Colon (tissue), 2 donors: Measurements from ENCODE around the gene SEC24B.
"Not testable (repeated sequence)": the region's sequence is repeated elsewhere in the genome, so short reads cannot be mapped to it uniquely, and the experiment has no call there.

Experiments used
- FAIRE-seq: peaks from 2 replicates; lab custom pipeline; 2012; peaks lifted over from hg19 to GRCh38; lab: Jason Lieb, UNC
- donor health status: control.
- donor health status: control.

SEC24B gene

DNA sequence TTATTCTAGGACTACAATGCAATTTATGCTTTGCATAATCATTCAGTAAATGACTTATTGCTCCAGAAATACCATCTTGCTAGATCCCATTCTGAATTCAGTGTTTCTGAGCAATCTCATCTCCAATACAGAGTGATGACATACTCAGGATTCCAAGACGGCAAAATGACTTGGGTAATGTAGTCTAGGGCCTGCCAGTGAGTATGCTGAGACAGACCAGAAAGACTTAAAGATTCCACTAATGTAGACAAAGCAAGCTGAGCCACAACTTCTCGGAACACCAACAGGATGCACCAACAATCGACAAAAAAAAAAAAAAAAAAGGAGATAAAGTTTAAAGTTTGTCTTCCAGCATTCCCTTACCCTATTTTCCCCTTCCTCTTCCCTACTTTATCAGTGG, 919 bp upstream of the SEC24B start:
- no peak for FAIRE-seq

DNA sequence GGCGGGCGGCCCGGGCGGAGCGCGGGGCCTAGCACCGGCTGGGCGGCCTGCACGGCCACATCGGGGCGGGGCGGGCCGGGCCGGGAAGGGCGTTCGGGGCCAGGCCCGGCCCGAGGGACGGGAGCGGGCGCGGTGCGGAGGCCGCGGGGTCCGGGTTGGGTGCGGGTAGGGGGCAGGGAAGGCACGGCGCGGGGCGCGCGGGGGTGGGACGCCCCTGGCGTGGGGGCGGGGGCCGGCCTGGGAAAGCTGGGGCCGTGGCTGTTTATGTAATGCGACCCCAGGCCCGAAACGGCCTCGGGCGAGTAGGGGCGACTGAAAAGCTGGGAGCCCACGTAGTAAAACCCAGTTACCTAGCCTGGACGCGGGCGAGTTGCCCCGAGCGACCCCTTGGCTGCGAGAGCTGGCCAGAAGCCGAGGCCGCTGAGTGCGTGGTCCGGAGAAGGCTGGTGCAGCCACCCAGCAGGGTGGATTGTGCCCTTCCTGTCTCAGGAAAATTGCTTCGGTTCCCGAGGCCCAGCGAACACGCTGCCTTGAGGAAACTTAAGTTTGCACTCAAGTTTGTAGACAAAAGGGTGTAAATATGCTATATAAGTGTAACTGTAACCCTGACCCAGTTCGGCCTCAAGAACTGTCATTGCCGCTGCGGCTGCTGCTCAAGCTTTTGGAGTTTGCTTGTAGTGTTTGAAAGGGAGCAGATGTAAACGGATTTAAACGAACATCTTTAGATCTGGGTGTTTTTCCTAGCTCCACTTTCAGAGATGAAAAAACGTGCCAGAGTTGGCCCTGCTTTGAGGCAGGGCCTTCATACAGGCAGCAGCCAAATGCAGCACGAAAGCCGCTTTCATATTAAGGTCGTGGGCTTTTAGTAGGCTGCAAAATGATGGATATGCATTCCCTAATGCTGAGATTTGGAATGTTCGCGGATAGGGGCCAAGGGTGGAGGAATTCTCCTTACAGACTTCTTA, 674 bp downstream of the SEC24B start:
- FAIRE-seq = no peak

DNA sequence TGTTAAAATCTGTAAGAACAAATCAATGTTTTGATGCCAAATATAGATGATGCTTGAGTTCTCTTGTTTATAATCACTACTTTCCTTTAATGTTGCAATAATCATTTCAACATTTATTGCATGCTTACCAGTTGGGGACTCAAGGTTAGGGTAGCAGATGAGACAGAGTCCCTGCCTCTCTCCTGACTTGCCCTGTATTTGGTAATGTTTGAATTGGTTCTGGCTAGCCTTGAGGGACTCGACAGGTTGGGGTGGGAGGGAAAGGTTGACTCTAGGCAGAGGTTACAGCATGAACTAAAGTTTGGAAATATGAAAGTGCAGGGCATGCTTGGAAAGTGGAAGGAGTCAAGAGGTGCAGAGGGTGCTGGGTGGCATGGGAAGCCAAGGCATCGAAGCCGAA, 2.0 kb downstream of the SEC24B start:
- FAIRE-seq = no peak

DNA sequence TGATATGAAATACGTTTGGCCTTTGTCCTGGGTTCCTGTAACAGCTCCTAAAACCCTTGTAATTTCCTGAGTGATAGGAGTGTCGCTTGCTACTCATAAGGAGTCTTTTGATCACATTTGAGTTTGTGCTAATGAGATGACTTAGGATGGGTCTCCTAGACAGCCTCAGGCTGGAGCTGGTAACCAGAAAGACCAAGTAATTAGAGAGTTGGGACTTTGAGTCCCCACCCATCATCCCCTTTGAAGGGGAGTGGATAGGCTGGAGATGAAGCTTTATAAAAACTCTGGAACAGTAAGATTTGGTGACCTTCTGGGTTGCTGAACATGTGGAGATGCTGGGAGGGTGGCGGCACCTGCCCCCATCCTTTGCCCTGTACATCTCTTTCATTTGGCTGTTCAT, 2.9 kb downstream of the SEC24B start:
- no peak for FAIRE-seq

DNA sequence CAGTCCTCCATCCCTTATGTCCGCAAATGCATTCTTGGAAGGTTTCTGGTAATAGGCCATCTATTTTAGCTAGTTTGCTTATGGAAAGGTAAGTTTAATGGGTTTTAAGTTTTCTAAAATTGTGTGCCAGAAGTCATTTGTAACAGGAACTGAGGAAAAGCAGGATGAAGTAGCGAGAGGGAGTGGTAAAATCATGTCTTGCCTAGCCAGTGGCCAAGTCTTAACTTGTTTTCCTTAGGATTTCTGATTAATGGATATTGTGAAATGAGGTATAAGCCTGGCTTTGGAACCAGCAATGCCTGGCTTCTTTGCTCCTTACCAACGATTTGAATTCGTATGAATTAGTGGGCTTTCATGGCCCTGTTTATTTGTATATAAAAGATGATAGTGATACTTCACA, 7.3 kb downstream of the SEC24B start:
- no peak for FAIRE-seq

DNA sequence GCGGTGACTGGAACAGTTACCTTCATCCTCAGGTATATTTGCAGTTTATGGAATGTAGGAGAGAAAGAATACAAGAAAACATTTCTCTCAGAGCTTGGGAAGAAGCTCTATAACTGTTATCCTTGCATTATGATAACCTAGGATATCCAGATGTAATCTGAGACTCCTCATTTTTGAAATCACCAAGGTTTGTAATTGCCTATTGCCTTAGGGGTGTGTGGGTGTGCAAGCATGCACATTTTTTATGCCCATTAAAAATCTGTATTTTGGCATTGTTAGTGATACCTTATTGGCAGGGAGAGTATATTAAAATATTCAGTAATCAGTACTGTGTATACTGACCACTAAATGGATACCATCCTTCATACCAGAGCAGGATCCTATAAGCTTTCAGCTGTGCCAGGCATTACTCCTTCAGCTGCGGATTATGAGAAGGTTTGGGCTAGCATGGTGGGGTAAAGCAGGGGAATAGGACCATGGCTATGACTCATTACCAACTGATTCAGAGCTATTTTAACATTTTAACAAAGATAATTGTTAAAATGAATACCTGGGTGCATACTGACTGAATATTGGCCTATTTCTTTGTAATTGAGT, 8.3 kb downstream of the SEC24B start:
- no peak for FAIRE-seq

DNA sequence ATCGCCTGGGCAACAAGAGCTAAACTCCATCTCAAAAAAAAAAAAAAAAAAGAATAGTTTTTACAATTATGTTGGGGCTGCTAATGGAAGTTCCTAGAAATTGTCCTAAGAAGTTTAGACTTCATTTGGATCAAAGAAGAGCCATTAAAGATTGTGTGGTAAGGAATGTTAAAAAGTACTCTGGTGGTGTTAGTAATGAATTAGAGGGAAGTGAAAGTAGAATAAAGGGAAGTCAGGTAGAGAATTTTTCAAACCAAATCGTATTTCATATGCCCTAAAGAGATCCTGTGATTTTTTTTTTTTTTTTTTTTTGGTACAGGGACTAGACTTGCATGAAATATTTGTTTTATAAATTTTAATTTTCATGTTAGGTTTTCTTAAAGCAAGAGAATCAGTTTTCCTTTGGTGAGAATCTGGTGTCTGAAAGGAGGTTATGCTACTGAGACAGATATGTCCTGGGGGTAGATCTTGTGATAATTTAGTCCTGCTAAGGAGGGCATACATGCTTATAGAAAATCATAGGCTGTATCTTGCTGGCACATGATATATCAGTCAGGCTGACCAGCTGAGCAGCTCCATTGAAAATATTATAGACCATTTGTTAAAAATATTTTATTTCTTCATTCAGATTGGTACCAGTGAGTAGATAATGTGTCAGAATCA, 10.7 kb downstream of the SEC24B start:
- no peak for FAIRE-seq

DNA sequence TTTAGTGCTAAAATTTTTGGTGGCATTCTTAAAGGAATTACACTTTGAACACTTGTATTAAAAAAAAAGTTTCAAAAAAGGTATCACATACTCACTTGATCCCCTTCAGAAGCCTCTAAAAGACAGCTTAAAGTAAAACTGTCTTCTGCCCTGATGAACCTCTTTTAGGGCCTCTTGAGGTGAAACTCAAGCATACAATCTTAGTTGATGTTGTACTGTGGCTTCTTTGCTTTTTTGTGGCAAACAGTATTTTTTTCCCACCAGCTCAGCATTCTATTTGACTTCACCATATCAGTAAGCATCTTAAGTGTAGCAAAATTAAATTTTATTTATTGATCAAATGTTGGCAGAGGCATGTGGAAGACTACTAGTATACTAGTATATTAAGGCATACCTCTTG, 13.7 kb downstream of the SEC24B start:
- no peak for FAIRE-seq

DNA sequence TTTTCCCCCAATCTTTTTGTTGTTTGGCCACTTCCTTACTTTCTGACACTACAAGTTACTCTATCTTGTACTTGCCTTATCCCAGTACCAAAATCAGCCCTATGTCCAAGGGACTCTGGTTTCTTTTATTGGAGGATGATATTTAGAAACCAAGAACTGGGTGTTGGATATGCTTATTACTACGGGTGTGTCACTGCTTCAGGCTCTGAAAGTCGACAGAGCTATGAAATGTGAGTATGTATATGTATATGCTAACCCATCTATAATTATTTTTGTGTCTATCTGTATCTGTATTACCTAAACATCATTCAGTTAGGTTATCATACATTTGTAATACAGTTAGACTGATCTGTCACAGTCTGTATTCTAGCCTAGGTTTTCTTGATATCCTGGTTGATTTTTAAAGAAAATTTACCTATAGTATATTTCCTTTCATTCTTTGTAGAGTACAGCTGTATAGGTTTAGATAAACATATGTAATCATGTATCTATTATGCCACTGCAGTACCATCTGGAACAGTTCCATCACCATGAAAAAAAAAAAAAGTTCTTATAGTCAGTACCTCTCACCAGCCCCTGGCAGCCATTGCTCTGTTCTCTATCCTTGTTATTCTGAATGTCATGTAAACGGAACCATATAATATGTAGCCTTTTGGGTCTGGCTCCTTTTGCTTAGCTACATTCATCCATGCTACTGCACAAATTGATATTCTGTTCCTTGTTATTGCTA, 18.1 kb downstream of the SEC24B start:
- FAIRE-seq = no peak

DNA sequence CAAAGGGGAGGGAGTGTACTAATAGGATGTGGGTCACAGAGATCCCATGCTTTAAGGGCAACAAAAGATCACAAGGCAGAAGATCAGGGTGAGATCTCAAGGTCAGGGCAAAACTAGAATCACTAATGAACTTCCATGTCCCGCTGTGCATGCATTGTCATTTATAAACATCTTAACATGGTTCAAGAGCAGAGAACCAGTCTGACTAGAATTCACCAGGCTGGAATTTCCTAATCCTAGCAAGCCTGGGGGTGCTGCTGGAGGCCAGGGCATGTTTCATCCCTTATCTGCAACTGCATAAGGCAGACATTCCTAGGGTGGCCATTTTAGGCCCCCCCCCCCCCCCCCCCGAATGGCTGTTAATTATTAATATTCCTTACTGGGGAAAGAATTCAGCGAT, 19.5 kb downstream of the SEC24B start:
- FAIRE-seq = not testable (repeated sequence)

DNA sequence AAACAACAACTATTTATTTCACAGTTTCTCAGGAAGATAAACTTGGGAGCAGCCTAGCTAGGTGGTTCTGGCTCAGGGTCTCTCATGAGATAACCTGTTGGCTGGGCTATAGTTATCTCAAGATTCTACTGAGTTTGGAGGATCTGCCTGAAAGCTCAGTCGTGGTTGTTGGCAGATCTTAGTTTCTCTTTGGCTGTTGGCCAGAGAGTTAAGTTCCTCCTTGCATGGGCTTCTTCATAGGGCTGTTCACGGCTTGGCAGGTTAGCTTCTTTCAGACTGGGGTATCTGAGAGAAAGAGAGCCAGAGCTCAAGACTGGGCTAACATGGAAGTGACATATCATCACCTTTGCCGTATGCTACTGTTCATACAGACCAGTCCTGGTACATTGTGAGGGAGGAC, 28.7 kb downstream of the SEC24B start:
- no peak for FAIRE-seq

DNA sequence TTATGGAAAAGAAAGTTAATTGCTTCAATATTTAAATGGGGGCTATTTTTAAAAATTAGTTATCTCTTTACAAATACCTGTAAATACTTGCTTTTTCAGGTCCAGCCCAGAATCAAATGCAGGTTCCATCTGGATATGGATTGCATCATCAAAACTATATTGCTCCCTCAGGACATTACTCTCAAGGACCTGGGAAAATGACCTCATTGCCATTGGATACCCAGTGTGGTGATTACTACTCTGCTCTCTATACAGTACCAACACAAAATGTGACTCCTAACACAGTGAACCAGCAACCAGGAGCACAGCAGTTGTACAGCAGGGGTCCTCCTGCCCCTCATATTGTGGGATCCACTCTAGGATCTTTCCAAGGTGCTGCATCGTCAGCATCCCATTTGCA, 29.2 kb downstream of the SEC24B start:
- no peak for FAIRE-seq

DNA sequence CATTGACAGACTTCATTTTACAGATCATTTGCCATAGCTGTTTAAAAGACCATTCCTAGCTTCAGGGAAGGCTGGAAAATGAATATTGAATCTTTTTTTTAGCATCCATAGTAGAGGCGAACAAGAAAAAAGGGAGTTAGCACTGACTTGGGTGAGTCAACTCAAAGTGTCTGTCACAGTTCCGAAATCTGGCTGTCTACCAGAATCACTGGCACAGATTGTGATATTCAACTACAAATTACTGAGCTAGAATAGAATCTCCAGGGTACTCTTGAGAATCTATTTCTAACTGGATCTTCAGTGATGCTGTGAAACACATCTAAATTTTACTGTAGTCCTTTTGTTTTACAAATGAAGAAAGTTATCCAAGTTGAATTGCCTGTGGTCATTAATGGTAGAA, 31.5 kb downstream of the SEC24B start:
- no peak for FAIRE-seq

DNA sequence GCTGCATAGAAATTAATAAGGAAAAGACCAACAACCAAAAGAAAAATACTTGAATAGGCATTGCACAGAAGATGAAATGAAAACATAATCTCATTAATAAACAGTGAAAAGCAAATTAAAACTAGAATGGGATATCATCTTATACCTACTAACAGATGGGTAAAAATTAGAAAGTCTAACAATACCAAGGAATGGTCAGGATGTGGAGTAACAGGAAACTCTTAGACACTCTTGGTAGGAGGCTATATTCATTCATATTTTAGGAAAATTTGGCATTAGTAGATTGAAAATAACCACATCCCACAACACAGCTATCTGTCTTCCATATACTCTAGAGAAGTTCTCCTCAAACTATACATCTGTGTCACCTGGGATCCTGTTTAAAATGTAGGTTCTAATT, 36.3 kb downstream of the SEC24B start:
- FAIRE-seq = no peak

DNA sequence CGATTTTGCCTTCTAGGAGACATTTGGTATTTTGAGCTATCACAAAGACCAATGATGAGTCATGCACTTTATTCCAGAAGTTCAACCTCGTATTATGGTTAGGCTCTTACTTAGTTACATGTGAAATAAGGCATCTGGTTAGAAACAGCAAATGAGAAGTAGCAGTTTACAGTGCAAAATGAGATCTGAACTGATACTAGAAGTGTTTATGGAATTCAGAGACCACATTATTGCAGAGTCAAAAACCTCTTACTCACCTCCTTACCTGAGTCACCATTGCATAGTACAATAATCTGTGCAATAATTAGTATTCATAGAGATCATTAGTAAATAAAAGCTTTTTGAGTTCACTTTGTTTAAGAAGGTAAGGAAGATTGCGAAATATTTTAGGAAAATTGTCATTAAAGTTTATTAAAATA, 38.7 kb downstream of the SEC24B start:
- FAIRE-seq = no peak

DNA sequence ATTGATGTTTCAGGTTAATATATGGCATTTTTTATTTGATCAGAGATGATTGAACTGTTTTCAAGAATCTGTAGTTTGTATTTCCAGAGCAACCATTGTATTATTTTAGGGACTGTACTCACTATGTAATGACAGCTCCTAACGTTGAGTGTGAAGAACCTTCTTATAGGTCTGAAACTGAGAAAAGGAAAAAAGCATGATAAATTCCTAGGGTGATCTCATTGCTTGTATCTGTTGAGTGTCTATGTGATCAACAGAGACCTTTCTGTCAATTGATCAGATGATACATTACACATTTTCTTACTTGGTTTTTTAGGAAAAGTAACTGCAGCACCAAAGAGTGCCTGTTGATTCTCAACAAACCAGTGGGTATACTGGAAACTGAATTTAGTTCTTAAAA, 40.2 kb downstream of the SEC24B start:
- FAIRE-seq = no peak

DNA sequence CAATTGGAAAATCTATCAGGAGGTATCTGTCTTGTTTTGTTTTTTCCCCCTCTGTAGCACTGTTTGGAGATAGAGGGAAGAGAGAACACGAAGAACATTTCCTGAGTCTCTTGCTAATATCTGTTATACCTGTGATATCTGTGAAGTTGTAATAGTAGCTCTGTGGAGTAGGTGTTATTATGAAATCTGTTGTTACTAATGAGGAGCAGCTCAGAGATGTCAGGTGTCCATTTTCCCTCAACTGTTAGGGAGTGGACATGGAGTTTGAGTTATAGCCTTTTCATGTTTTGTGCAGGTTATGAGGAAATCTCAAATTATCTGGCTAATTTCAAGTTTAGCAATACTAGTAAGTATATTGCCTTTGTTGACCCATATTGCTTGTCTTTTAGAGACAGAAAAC, 52.4 kb downstream of the SEC24B start:
- FAIRE-seq = no peak

DNA sequence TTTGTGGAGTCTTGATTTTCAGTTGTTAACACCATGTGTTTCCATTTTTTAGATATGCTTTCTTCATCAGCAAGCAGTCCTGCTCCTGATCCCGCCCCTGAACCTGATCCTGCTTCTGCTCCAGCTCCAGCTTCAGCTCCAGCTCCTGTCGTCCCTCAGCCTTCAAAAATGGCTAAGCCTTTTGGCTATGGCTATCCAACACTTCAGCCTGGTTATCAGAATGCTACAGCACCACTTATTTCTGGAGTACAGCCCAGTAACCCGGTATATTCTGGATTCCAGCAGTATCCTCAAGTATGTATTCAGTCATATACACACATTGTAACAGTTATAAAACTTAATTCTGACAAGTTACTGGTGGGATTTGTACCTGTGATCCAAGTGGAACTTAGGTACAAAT, 60.9 kb downstream of the SEC24B start:
- FAIRE-seq = no peak

DNA sequence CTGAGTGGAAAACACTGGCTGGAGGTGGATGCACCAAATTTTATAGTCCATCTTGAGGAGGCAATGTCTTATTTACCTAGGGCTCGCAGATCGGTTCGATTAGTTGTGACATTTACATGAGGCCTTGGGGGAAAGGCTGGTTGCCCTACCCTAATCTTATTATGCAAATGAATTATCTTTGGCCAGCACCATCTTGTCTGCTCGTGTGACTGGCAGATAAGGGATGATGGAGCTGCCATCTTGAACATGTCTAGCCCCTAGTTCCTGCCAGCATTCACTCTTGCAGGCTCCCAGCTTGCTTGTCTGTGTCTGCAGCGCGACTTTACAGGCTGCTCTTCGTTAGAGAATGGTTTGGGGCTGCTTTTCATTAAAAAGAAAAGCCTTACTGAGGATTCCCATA, 61.9 kb downstream of the SEC24B start:
- FAIRE-seq = no peak

DNA sequence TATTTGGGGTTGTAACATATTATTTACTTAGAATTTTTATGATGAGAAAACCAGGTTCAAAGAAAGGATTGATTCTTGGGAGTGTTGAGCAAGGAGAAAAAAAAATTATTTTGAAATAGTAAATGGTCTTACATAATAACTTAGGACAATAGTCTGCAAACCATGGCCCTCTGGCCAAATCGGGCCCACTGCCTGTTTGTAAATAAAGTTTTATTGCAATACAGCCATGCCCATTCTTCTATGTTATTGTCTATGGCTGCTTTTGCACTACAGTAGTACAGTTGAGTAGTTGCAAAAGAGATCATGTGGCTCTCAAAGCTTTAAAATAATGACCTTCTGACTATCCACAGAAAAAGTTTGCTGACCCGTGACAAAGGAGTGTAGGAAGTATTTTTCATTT, 63.3 kb downstream of the SEC24B start:
- no peak for FAIRE-seq

DNA sequence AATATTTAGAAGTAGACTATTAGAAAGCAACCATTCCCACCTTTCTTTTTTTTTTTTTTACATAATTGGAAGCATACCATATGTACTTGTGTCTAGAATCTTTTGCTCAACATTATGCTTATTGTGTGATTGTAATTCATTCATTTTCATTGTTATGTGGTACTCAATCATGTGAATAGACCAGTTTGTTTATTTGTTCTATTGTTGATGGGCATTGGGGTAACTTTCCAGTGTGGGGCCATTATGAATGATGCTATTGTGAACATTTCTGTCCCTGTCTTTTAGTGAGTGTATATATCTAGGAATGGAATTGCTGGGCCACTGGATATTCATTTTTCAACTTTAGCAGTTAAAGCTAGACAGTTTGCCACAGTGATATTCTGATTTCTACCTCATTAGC, 63.9 kb downstream of the SEC24B start:
- FAIRE-seq = no peak

DNA sequence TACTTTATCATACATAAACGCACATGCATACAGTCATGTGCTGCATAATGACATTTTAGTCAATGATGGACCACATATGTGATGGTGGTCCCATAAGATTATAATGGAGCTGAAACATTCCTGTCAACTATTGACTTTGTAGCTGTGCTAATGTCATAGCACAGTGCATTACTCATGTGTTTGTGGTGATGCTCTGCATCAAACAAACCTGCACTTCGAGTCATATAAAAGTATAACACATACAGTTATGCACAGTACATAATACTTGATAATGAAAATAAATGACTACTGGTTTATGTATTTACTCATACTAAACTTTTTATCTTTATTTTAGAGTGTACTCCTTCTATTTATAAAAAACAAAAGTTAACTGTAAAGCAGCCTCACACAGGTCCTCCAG, 65.9 kb downstream of the SEC24B start:
- no peak for FAIRE-seq

DNA sequence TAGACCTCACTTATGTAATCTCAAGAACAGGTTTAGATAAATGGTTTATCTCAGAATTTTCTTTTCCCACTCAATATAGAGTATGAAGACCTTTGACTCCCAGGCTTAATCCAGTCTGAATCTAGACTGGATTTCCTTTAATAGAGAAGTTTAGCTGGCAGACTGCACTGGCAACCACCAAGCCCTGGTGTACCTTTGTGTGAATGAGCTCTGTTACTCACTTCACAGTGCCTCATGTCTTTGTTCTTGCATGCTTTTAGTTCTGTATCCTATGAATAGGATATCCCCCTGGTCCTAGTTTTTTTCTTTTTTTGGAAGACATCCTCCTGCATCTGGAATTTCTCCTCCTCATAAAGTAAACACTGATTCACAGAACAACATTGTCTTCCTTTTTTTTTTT, 73.3 kb downstream of the SEC24B start:
- no peak for FAIRE-seq
